ENCODE results near the gene ADAMTS7.

DNA sequence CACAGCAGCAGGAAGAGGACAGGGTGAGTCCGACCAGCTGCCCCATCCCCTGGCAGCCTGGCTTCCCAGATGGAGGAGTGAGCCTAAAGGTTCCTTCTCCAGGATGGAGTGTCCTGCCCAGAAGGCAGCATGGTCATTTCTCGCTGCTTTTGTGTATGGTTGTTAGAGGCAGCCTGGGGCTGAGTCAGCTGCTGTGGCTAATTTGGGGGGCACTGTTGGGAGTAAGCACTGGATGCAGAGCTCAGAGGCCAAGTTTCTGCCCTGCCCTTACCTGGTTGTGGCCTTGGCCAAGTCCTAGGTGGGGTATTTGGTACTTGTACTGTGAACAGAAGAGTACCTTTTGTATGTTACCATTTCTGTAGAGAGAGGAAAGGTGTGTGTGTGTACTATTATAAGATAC is 78.6 kb downstream of the ADAMTS7 start:
- no peak for TF ChIP-seq CTCF (conservative IDR thresholded peaks at IDR 0.05; ENCODE audit: low read depth, low read length)
- TF ChIP-seq EZH2phosphoT487 (IDR thresholded peaks at IDR 0.05; ENCODE audit: borderline replicate concordance, low read length) = no peak
- no peak for TF ChIP-seq EZH2 (IDR thresholded peaks at IDR 0.05; ENCODE audit: low read length, unreplicated experiment)

Data from PC-3 (cell line).